Measurements from ENCODE around the gene GPD1L. TPM values are rescaled to one million over a fixed set of nuclear protein-coding genes. Genes with fewer than 3 reads are reported as not detected.

GPD1L gene
- polyA plus RNA-seq, 1 experiment: 6.0 TPM

- ChIA-PET CTCF (interaction anchor here (0.6 to 2.5 kb wide), 43 partner anchors 9 to 608 kb away, joined by 3 to 38 read pairs (median 4); no protein-coding TSS in a partner anchor), POLR2A (interaction anchor here (0.6 to 1.0 kb wide), 2 partner anchors 440 to 612 kb away, joined by 6 to 7 read pairs; partner anchors contain the start of gene STT3B)
- peak overlapping the region; percentile 34 for H3K27ac ChIP-seq (ENCODE audit: low read depth, low read length)
- TF ChIP-seq CTCF (IDR thresholded peaks at IDR 0.05; ENCODE audit: low read depth, low read length): peak; percentile 77
- no peaks in the 10 kb centered on the region for H3K27me3 ChIP-seq (ENCODE audit: control insufficient read depth, insufficient read depth, low read length)
- no peak overlapping the region for H3K4me3 ChIP-seq (ENCODE audit: low read depth, low read length)
- DNase-seq (ENCODE audit: low read depth, low spot score): peak; percentile 91
- H3K9me3 ChIP-seq (ENCODE audit: control insufficient read depth, insufficient read depth, low read length): no peaks in the 10 kb centered on the region
Observed at GRCh38 chr3:32143849-32144757, 37.7 kb downstream of the GPD1L start.

- ChIA-PET CTCF (no interaction called here), POLR2A (no interaction called here)
- Histone ChIP-seq H3K27me3 (ENCODE audit: control insufficient read depth, insufficient read depth, low read length) (no peaks in the 10 kb centered on the region), H3K9me3 (ENCODE audit: control insufficient read depth, insufficient read depth, low read length) (no peaks in the 10 kb centered on the region), H3K27ac (ENCODE audit: low read depth, low read length) (no peak overlapping the region), H3K4me3 (ENCODE audit: low read depth, low read length) (no peak overlapping the region)
- DNase-seq (ENCODE audit: low read depth, low spot score): no peak
- no peak for TF ChIP-seq CTCF (IDR thresholded peaks at IDR 0.05; ENCODE audit: low read depth, low read length)
Observed at GRCh38 chr3:32146746-32147211, 40.4 kb downstream of the GPD1L start.

GRCh38 chr3:32147509-32147908 is 41.1 kb downstream of the GPD1L start:
- TF ChIP-seq CTCF (IDR thresholded peaks at IDR 0.05; ENCODE audit: low read depth, low read length): no peak
- Histone ChIP-seq H3K27ac (ENCODE audit: low read depth, low read length) (no peak overlapping the region), H3K9me3 (ENCODE audit: control insufficient read depth, insufficient read depth, low read length) (no peaks in the 10 kb centered on the region), H3K27me3 (ENCODE audit: control insufficient read depth, insufficient read depth, low read length) (no peaks in the 10 kb centered on the region), H3K4me3 (ENCODE audit: low read depth, low read length) (no peak overlapping the region)
- ChIA-PET POLR2A (no interaction called here), CTCF (no interaction called here)
- DNase-seq (ENCODE audit: low read depth, low spot score): no peak

GRCh38 chr3:32147933-32148332 is 41.5 kb downstream of the GPD1L start:
- no peak for DNase-seq (ENCODE audit: low read depth, low spot score)

More at GRCh38 chr3:32147933-32148332, 41.5 kb downstream of the GPD1L start:
- CTCF ChIA-PET: no interaction called here
- no peak overlapping the region for H3K27ac ChIP-seq (ENCODE audit: low read depth, low read length)
- H3K27me3 ChIP-seq (ENCODE audit: control insufficient read depth, insufficient read depth, low read length): no peaks in the 10 kb centered on the region
- no peak overlapping the region for H3K4me3 ChIP-seq (ENCODE audit: low read depth, low read length)
- no peak for TF ChIP-seq CTCF (IDR thresholded peaks at IDR 0.05; ENCODE audit: low read depth, low read length)
- POLR2A ChIA-PET: no interaction called here
- no peaks in the 10 kb centered on the region for H3K9me3 ChIP-seq (ENCODE audit: control insufficient read depth, insufficient read depth, low read length)
